K562 (cell line): ENCODE measurements around the gene CBFA2T2. TPM values are rescaled to one million over a fixed set of nuclear protein-coding genes. Genes with fewer than 3 reads are reported as not detected.

Experiments used
- C11orf30 ChIP-seq: fragments of 450-650 bp; IDR thresholded peaks from 2 replicates; pipeline ENCODE4 v1.6.1; 2016; ENCODE audit warnings: low read depth, mild to moderate bottlenecking
- FOXA1 ChIP-seq: fragments of 450-650 bp; IDR thresholded peaks from 2 replicates; pipeline ENCODE4 v1.6.1; 2016; ENCODE audit warnings: mild to moderate bottlenecking, borderline replicate concordance
- KDM4B ChIP-seq, 2 experiments: fragments of 450-650 bp in 1 of 2; sonication (generic) in 1 of 2; IDR thresholded peaks; 2 replicates each; pipeline ENCODE4 v1.6.1; 2016 to 2017; ENCODE audit warnings: borderline replicate concordance in 2 of 2, antibody characterized with exemption in 1 of 2, low read depth in 1 of 2, mild to moderate bottlenecking in 1 of 2
- PRMT5 ChIP-seq: sonication (generic); formaldehyde crosslinking; IDR thresholded peaks from 2 replicates; pipeline ENCODE4 v1.5.0; 2020; ENCODE audit warnings: missing genetic modification reagents
- RCOR1 ChIP-seq, 2 experiments: IDR thresholded peaks; 2 replicates each; pipeline ENCODE4 v1.6.1; 2012; ENCODE audit warnings: low read depth in 2 of 2, low read length in 2 of 2, borderline replicate concordance in 1 of 2, improper control_type of control experiment in 1 of 2
- SRSF3 ChIP-seq: fragments of 200-400 bp; formaldehyde crosslinking; IDR thresholded peaks from 2 replicates; pipeline ENCODE4 v1.6.1; 2016; ENCODE audit warnings: mild to moderate bottlenecking, low read length, moderate library complexity; ENCODE audit not compliant: insufficient read depth
- TAF1 ChIP-seq: IDR thresholded peaks from 2 replicates; pipeline ENCODE4 v1.6.1; 2011; ENCODE audit warnings: mild to moderate bottlenecking, low read length, moderate library complexity; ENCODE audit not compliant: insufficient read depth, control insufficient read depth, severe bottlenecking; ENCODE audit errors: extremely low read depth
- ZNF134 ChIP-seq: fragments of 250-450 bp; sonication (Bioruptor Pico); conservative IDR thresholded peaks from 2 replicates; pipeline ENCODE4 v1.4.0; 2020
- ZNF41 ChIP-seq: fragments of 250-450 bp; sonication (Bioruptor Pico); conservative IDR thresholded peaks from 2 replicates; pipeline ENCODE4 v1.4.0; 2020; ENCODE audit warnings: mild to moderate bottlenecking
- ZNF79 ChIP-seq: fragments of 250-450 bp; sonication (Bioruptor Pico); IDR thresholded peaks from 2 replicates; pipeline ENCODE4 v1.4.0; 2020; ENCODE audit warnings: low read depth, mild to moderate bottlenecking, moderate library complexity
- polyA plus RNA-seq, 8 experiments: library from polyadenylated mRNA; depleted of rRNA in 4 of 8; stranded (reverse) in 5 of 8; unstranded in 3 of 8; fragments of >200 nt; fragmentation: Nextera tagmentation in 2 of 8; fragmentation: Illumina TruSeq in 1 of 8; extraction: Ambion mirVana in 2 of 8; extraction: Trizol in 1 of 8; gene quantifications; 2 replicates each; pipeline versions ENCODE4 v1.2.1 to v1.2.3, GENCODE V29; 2011 to 2014; ENCODE audit warnings: inconsistent platforms in 1 of 8, missing spikeins in 1 of 8
- total RNA-seq, 7 experiments: library from RNA; depleted of rRNA in 6 of 7; stranded (reverse); fragments of >200 nt in 6 of 7; fragmentation: Illumina TruSeq in 2 of 7; extraction: Trizol in 2 of 7; gene quantifications; 2 replicates each; pipeline versions ENCODE4 v1.2.1 to v1.2.3, GENCODE V29; 2011 to 2021; ENCODE audit warnings: low replicate concordance in 1 of 7
- TF ChIP-seq, protein P1 (sequence below), 2 experiments: IDR thresholded peaks in 1 of 2; conservative IDR thresholded peaks in 1 of 2; 2 replicates each; pipeline ENCODE4 v1.6.1; 2016; ENCODE audit warnings: low read depth in 2 of 2, mild to moderate bottlenecking in 1 of 2, missing compliant biosample characterization in 1 of 2, missing genetic modification characterization in 1 of 2, moderate library complexity in 1 of 2
- TF ChIP-seq, protein P2 (sequence below): fragments of 450-650 bp; IDR thresholded peaks from 2 replicates; pipeline ENCODE4 v1.6.1; 2016; ENCODE audit warnings: missing biosample characterization, missing genetic modification characterization

The CBFA2T2 gene
- total and polyA plus RNA-seq, 9 of the 15 experiments (the other 6 are each of a cell fraction or from before 2014, with no cell fraction given): 0.27 to 9.6 (median 5.8) TPM

DNA sequence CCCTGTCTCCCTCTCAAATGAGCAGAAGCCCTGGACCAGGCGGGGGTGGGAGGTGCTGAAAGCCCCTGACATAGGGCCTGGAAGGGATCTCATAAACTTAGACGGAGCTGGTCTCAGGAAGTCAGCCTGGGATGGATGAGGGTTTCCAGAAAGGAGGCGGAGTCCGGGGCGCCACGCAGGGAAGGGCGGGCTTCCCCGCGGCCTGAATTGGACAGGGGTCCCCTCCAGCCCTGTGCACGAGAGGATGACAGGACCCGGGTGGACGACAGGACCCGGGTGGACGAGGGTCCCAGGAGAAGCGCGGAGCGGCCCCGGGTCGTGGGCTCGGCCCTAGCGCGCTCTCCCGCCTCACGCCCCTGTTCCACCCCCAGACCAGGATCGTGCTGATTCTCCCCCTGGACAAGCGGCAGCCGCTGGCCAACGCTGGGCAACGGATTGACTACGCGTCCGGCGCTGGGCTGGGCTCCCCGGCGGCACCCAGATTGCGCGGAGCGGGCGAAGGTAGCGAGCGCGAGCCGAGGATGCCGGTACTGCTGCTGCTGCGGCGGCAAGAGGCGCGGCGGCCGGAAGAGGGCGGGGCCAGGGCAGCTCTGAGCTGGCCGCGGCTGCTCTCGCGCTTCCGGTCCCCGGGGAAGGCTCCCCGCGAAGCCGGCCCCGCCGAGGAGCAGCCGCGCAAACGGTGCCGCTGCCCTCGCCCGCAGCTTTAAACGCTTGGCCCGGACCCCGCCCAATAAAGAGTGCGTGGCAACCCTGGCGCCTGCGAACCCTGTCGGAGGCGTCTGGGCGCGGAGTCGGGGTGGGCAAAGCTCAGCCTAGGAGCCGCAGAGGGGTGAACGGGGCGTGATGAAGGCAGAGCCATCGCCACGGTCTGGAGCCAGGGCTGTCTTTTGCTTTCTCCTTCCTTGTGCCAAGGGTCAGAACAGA is 173.5 kb downstream of the CBFA2T2 start (continued):
- no peak for TF ChIP-seq ZNF79 (CRISPR knock-in tag)
- TF ChIP-seq TAF1: peak; percentile 59
- TF ChIP-seq C11orf30: no peak
- no peak for TF ChIP-seq KDM4B (IDR thresholded peaks at IDR 0.05; ENCODE audit: borderline replicate concordance in 2 of 2, low read depth in 1 of 2)
- no peak for TF ChIP-seq FOXA1
- TF ChIP-seq, protein P1, sequence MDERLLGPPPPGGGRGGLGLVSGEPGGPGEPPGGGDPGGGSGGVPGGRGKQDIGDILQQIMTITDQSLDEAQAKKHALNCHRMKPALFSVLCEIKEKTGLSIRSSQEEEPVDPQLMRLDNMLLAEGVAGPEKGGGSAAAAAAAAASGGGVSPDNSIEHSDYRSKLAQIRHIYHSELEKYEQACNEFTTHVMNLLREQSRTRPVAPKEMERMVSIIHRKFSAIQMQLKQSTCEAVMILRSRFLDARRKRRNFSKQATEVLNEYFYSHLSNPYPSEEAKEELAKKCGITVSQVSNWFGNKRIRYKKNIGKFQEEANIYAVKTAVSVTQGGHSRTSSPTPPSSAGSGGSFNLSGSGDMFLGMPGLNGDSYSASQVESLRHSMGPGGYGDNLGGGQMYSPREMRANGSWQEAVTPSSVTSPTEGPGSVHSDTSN (CRISPR knock-in tag; IDR thresholded peaks at IDR 0.05; ENCODE audit: low read depth): no peak
- TF ChIP-seq, protein P1 (tag; conservative IDR thresholded peaks at IDR 0.05; ENCODE audit: low read depth): no peak
- TF ChIP-seq PRMT5 (CRISPR knock-in tag): no peak
- no peak for TF ChIP-seq SRSF3
- TF ChIP-seq RCOR1 (IDR thresholded peaks at IDR 0.05; ENCODE audit: borderline replicate concordance in 1 of 2, low read depth in 2 of 2, low read length in 2 of 2): 0 out of 4 replicates have a peak, but pooled peaks of 1 of the 2 experiments have one; percentile 5
- TF ChIP-seq, protein P2, sequence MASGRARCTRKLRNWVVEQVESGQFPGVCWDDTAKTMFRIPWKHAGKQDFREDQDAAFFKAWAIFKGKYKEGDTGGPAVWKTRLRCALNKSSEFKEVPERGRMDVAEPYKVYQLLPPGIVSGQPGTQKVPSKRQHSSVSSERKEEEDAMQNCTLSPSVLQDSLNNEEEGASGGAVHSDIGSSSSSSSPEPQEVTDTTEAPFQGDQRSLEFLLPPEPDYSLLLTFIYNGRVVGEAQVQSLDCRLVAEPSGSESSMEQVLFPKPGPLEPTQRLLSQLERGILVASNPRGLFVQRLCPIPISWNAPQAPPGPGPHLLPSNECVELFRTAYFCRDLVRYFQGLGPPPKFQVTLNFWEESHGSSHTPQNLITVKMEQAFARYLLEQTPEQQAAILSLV (tag): no peak
- no peak for TF ChIP-seq ZNF41 (CRISPR knock-in tag)
- no peak for TF ChIP-seq ZNF134 (CRISPR knock-in tag)
